Measurements from ENCODE around the gene NUMA1. TPM values are rescaled to one million over a fixed set of nuclear protein-coding genes. Genes with fewer than 3 reads are reported as not detected.
A peak's percentile ranks its signal among the peaks of the same experiment; 100 is the strongest.

Gene NUMA1
- total and polyA plus RNA-seq, 9 of the 15 experiments (the other 6 are each of a cell fraction or from before 2014, with no cell fraction given) = 4.1 to 104 (median 51.2) TPM

DNA sequence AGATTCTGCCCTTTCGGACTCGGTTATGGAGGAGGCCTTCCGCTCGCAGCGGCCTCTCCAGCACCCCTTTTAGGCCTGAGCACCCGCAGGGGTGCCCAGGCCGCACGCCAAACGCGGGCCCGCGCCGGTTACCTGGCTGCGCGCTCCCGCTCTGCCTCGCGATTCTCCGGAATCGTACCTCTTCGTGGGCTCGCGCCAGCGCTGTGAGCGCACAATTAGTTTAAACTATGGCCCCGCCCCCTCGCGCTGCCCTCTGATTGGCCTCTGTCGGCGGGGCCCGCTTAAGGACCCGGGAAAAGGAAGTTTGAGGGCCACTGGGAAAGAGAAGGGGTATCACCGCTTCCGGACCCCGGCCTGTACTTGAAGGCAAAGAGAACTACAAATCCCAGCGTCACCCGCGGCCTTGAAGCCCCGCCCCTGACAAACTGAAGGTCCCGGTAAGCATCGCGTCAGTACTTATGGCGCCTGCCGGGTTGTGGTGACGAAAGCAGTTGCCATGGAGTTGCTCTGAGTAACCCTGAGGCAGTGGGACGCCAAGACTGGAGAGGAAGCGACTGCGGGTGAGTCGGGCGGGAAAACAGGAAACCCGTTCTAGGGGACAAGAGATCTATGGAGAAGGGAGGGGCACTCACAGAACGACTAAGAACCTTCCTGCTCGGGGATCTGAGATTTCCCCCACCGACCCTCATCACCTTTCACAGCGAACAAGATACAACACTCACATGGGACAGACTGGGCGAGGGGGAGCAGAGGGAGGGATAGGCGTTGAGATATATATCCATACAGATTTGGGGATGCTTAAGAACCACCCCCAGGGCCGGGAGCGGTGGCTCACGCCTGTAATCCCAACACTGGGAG lies at the start of gene NUMA1, which contains the start of gene LRRC51 (continued):
- TF ChIP-seq, protein P1, sequence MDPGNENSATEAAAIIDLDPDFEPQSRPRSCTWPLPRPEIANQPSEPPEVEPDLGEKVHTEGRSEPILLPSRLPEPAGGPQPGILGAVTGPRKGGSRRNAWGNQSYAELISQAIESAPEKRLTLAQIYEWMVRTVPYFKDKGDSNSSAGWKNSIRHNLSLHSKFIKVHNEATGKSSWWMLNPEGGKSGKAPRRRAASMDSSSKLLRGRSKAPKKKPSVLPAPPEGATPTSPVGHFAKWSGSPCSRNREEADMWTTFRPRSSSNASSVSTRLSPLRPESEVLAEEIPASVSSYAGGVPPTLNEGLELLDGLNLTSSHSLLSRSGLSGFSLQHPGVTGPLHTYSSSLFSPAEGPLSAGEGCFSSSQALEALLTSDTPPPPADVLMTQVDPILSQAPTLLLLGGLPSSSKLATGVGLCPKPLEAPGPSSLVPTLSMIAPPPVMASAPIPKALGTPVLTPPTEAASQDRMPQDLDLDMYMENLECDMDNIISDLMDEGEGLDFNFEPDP (CRISPR knock-in tag; IDR thresholded peaks at IDR 0.05) = no peak
- TF ChIP-seq CEBPB (tag; IDR thresholded peaks at IDR 0.05) = no peak
- TF ChIP-seq RNF2 (IDR thresholded peaks at IDR 0.05) = peak; percentile 43; the same call in 1 of the 2 replicates
- TF ChIP-seq STAT5A (IDR thresholded peaks at IDR 0.05; ENCODE audit: borderline replicate concordance, low read length) = no peak
- no peak for TF ChIP-seq RBM34 (IDR thresholded peaks at IDR 0.05; ENCODE audit: borderline replicate concordance, insufficient read depth, low read length)
- TF ChIP-seq ELF2 (CRISPR knock-in tag; IDR thresholded peaks at IDR 0.05) = peak; percentile 77
- peak; percentile 91 for TF ChIP-seq SUPT5H (IDR thresholded peaks at IDR 0.05)
- TF ChIP-seq ZNF408 (CRISPR knock-in tag; IDR thresholded peaks at IDR 0.05; ENCODE audit: low read depth) = no peak
- TF ChIP-seq, protein P2, sequence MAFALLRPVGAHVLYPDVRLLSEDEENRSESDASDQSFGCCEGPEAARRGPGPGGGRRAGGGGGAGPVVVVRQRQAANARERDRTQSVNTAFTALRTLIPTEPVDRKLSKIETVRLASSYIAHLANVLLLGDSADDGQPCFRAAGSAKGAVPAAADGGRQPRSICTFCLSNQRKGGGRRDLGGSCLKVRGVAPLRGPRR (CRISPR knock-in tag; IDR thresholded peaks at IDR 0.05) = no peak
- TF ChIP-seq MTA3 (IDR thresholded peaks at IDR 0.05; ENCODE audit: borderline replicate concordance) = peak; percentile 87; the same call in 1 of the 2 replicates
- TF ChIP-seq DPF2 (IDR thresholded peaks at IDR 0.05) = peak; percentile 66; the same call in 1 of the 2 replicates
- TF ChIP-seq, protein P3, sequence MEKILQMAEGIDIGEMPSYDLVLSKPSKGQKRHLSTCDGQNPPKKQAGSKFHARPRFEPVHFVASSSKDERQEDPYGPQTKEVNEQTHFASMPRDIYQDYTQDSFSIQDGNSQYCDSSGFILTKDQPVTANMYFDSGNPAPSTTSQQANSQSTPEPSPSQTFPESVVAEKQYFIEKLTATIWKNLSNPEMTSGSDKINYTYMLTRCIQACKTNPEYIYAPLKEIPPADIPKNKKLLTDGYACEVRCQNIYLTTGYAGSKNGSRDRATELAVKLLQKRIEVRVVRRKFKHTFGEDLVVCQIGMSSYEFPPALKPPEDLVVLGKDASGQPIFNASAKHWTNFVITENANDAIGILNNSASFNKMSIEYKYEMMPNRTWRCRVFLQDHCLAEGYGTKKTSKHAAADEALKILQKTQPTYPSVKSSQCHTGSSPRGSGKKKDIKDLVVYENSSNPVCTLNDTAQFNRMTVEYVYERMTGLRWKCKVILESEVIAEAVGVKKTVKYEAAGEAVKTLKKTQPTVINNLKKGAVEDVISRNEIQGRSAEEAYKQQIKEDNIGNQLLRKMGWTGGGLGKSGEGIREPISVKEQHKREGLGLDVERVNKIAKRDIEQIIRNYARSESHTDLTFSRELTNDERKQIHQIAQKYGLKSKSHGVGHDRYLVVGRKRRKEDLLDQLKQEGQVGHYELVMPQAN (IDR thresholded peaks at IDR 0.05; ENCODE audit: borderline replicate concordance) = peak; percentile 90; the same call in 1 of the 2 replicates
- peak in 1 of 2 experiments; percentile 89; a peak in 2 of 4 replicates for TF ChIP-seq HDAC1 (IDR thresholded peaks at IDR 0.05)
- no peak for TF ChIP-seq BCL6 (CRISPR knock-in tag; IDR thresholded peaks at IDR 0.05)
- TF ChIP-seq EWSR1 (IDR thresholded peaks at IDR 0.05; ENCODE audit: borderline replicate concordance, low read depth, partially characterized antibody) = no peak
- TF ChIP-seq XRCC4 (IDR thresholded peaks at IDR 0.05; ENCODE audit: extremely low read depth, insufficient read depth, insufficient read length) = no peak
- TF ChIP-seq NEUROD1 (IDR thresholded peaks at IDR 0.05; ENCODE audit: borderline replicate concordance, low read depth, low read length, partially characterized antibody) = peak; percentile 91
- no peak for TF ChIP-seq ZSCAN29 (IDR thresholded peaks at IDR 0.05)
- TF ChIP-seq ZNF263 (CRISPR knock-in tag; IDR thresholded peaks at IDR 0.05; ENCODE audit: borderline replicate concordance) = no peak
- TF ChIP-seq, protein P4, sequence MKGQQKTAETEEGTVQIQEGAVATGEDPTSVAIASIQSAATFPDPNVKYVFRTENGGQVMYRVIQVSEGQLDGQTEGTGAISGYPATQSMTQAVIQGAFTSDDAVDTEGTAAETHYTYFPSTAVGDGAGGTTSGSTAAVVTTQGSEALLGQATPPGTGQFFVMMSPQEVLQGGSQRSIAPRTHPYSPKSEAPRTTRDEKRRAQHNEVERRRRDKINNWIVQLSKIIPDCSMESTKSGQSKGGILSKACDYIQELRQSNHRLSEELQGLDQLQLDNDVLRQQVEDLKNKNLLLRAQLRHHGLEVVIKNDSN (CRISPR knock-in tag; IDR thresholded peaks at IDR 0.05) = 0 out of 2 replicates have a peak, but pooled peaks have one; percentile 5
- TF ChIP-seq CREB1 (IDR thresholded peaks at IDR 0.05) = peak; percentile 96
- TF ChIP-seq CREB1 (CRISPR knock-in tag; IDR thresholded peaks at IDR 0.05) = peak; percentile 96
- no peak for TF ChIP-seq ZKSCAN8 (CRISPR knock-in tag; IDR thresholded peaks at IDR 0.05)
- TF ChIP-seq CHD2 (IDR thresholded peaks at IDR 0.05; ENCODE audit: low read depth, low read length) = peak; percentile 79
- TF ChIP-seq SMARCB1 (IDR thresholded peaks at IDR 0.05; ENCODE audit: insufficient read length, low read depth) = no peak
- peak; percentile 77; the same call in 1 of the 2 replicates for TF ChIP-seq HDAC2 (IDR thresholded peaks at IDR 0.05)

Measured in K562 (cell line).